HepG2 (cell line): ENCODE data around the gene DGCR2.

ENCODE experiments used
- PBX2 ChIP-seq: IDR thresholded peaks from 2 replicates; pipeline ENCODE4 v1.6.1; 2016; ENCODE audit warnings: control low read depth
- ZNF543 ChIP-seq: sonication (generic); formaldehyde crosslinking; IDR thresholded peaks from 2 replicates; pipeline ENCODE4 v1.4.0; 2020; ENCODE audit warnings: mild to moderate bottlenecking, missing genetic modification reagents
- ZNF577 ChIP-seq: sonication (generic); formaldehyde crosslinking; IDR thresholded peaks from 2 replicates; pipeline ENCODE4 v1.4.0; 2020; ENCODE audit warnings: mild to moderate bottlenecking, low read depth, missing genetic modification reagents, borderline replicate concordance

GRCh38 chr22:19122752-19123492 lies 710 bp upstream of the DGCR2 start:
- no peak for TF ChIP-seq ZNF543 (CRISPR knock-in tag)
- no peak for TF ChIP-seq ZNF577 (CRISPR knock-in tag)
- no peak for TF ChIP-seq PBX2 (CRISPR knock-in tag)
